ENCODE results near the gene SREK1IP1. TPM values are rescaled to one million over a fixed set of nuclear protein-coding genes. Genes with fewer than 3 reads are reported as not detected.

SREK1IP1 gene
- total RNA-seq, 1 donor from 2014 or later: 17.2 TPM

DNA sequence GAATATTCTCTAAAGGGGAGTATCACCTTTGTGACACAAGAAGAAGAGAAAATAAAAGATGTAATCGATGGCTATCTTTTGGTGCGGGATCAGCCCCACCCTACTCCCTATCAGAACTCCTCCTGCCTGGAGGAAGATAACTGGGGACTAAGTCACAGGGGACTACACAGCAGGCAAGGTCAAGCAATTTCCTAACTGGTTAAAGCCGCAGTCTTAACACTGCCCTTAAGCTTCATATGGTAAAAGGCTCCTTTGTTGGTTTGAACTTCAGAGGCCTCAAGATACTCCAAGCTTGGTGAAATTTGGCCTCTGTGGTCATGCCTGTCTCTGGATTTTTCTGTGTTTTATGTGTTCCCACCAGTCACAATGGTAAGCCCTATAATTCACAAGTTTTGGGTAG is 79.5 kb downstream of the SREK1IP1 start:
- H3K27ac Mint-ChIP-seq (ENCODE audit: unreplicated experiment): no peak overlapping the region
- H3K9me3 Mint-ChIP-seq (ENCODE audit: low read depth): no peaks in the 10 kb centered on the region
- H3K4me1 Mint-ChIP-seq (ENCODE audit: low read depth): peaks cover 10% of the 10 kb centered on the region
- H3K4me3 Mint-ChIP-seq (ENCODE audit: unreplicated experiment): no peak overlapping the region
- peaks cover under 1% of the 10 kb centered on the region for H3K36me3 Mint-ChIP-seq (ENCODE audit: low read depth)
- no peak for DNase-seq (ENCODE audit: low spot score)
- TF ChIP-seq, protein P1, sequence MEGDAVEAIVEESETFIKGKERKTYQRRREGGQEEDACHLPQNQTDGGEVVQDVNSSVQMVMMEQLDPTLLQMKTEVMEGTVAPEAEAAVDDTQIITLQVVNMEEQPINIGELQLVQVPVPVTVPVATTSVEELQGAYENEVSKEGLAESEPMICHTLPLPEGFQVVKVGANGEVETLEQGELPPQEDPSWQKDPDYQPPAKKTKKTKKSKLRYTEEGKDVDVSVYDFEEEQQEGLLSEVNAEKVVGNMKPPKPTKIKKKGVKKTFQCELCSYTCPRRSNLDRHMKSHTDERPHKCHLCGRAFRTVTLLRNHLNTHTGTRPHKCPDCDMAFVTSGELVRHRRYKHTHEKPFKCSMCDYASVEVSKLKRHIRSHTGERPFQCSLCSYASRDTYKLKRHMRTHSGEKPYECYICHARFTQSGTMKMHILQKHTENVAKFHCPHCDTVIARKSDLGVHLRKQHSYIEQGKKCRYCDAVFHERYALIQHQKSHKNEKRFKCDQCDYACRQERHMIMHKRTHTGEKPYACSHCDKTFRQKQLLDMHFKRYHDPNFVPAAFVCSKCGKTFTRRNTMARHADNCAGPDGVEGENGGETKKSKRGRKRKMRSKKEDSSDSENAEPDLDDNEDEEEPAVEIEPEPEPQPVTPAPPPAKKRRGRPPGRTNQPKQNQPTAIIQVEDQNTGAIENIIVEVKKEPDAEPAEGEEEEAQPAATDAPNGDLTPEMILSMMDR (IDR thresholded peaks at IDR 0.05): no peak
- peaks cover 63% of the 10 kb centered on the region for H3K27me3 Mint-ChIP-seq (ENCODE audit: low read depth)

DNA sequence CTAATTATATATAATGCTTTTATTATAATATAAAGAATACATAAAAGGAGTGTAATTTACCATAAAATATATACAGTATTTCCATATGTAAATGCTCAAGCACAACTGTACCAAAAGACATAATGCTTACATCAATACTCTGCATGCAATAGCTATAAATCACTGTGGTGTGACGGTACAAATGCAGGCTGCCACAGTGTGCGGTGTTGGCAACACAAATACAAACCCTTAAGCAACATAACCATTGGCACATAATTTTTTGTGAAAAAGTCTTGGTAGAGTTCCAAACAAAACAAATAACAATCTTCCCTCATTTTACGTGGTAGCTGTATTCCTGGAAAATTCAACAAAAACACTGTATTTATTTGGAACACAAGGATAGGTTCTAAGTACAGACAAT is 80.1 kb downstream of the SREK1IP1 start:
- DNase-seq (ENCODE audit: low spot score): no peak
- Mint-ChIP-seq H3K27ac (ENCODE audit: unreplicated experiment) (no peak overlapping the region), H3K4me1 (ENCODE audit: low read depth) (peaks cover 10% of the 10 kb centered on the region), H3K27me3 (ENCODE audit: low read depth) (peaks cover 58% of the 10 kb centered on the region), H3K9me3 (ENCODE audit: low read depth) (no peaks in the 10 kb centered on the region), H3K4me3 (ENCODE audit: unreplicated experiment) (no peak overlapping the region), H3K36me3 (ENCODE audit: low read depth) (no peaks in the 10 kb centered on the region)
- TF ChIP-seq, protein P1 (IDR thresholded peaks at IDR 0.05): no peak

DNA sequence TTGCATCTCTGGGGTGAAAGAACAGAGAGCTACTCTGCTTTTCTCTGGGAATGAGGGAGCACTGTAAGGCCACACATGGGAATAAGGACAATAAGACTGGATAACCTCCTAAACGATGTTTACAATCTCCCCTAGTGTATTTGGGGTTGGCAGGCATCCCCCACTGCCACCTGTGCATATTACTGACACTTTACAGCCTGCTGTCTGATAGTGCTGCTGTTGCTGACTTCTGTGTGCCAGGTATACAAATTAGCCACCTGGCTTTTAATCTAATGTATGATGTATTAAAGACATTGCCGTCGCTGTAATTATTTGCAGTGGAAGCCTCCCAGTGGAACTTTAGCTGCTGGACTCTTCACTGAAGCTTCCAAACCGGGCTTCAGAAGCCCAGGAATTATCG is 82.6 kb downstream of the SREK1IP1 start:
- Mint-ChIP-seq H3K36me3 (ENCODE audit: low read depth) (no peaks in the 10 kb centered on the region), H3K9me3 (ENCODE audit: low read depth) (no peaks in the 10 kb centered on the region), H3K27ac (ENCODE audit: unreplicated experiment) (no peak overlapping the region), H3K4me1 (ENCODE audit: low read depth) (peaks cover 8% of the 10 kb centered on the region), H3K4me3 (ENCODE audit: unreplicated experiment) (no peak overlapping the region), H3K27me3 (ENCODE audit: low read depth) (peaks cover 45% of the 10 kb centered on the region)
- TF ChIP-seq, protein P1 (IDR thresholded peaks at IDR 0.05): no peak
- no peak for DNase-seq (ENCODE audit: low spot score)

DNA sequence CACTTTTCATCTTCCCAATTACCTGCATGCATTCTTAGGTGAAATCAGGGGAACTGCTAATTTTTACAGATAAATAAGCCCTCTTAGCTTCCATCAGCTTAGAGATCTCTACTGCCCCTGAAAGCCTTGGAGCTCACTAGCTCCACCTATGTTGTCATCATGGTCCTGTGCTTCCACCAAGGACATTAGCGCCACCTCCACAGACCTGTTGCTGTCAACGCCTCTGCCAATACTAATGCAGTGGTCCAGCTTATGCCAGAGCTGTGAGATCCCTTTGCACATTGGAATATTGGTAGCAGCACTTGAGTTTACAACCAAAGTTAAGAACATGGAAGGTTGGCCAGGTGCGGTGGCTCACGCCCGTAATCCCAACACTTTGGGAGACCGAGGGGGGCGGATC is 85.9 kb downstream of the SREK1IP1 start:
- Mint-ChIP-seq H3K4me3 (ENCODE audit: unreplicated experiment) (no peak overlapping the region), H3K27me3 (ENCODE audit: low read depth) (peaks cover 39% of the 10 kb centered on the region), H3K36me3 (ENCODE audit: low read depth) (no peaks in the 10 kb centered on the region), H3K9me3 (ENCODE audit: low read depth) (no peaks in the 10 kb centered on the region), H3K27ac (ENCODE audit: unreplicated experiment) (no peak overlapping the region), H3K4me1 (ENCODE audit: low read depth) (no peaks in the 10 kb centered on the region)
- TF ChIP-seq, protein P1 (IDR thresholded peaks at IDR 0.05): no peak
- DNase-seq (ENCODE audit: low spot score): no peak

DNA sequence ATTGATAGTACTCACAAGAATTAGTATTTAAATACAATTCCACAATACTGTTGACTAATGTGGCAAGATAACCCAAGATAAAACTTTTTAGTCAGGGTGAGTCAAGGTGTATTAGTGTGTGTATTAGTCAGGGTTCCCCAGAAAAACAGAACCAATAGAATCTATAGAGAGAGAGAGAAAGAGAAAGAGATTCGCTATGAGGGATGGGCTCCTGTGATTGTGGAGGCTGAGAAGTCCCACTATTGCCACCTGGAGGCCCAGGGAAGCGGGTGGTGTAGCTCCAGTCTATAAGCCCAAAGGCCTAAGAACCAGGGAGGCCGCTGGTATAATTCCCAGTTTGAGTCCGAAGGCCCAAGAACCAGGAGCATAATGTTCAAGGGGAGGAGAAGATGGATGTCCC is 88.2 kb downstream of the SREK1IP1 start:
- peaks cover 32% of the 10 kb centered on the region for H3K27me3 Mint-ChIP-seq (ENCODE audit: low read depth)
- H3K9me3 Mint-ChIP-seq (ENCODE audit: low read depth): no peaks in the 10 kb centered on the region
- H3K4me3 Mint-ChIP-seq (ENCODE audit: unreplicated experiment): no peak overlapping the region
- TF ChIP-seq, protein P1 (IDR thresholded peaks at IDR 0.05): no peak
- no peaks in the 10 kb centered on the region for H3K36me3 Mint-ChIP-seq (ENCODE audit: low read depth)
- no peak for DNase-seq (ENCODE audit: low spot score)
- no peaks in the 10 kb centered on the region for H3K4me1 Mint-ChIP-seq (ENCODE audit: low read depth)
- H3K27ac Mint-ChIP-seq (ENCODE audit: unreplicated experiment): no peak overlapping the region

Data from chondrocyte (in vitro differentiated cells).